Adrenal gland (tissue), 5 donors: ENCODE results near the gene COPRS.

ENCODE experiments used
- POLR2A ChIP-seq, 2 donors: fragments of 450-650 bp; IDR thresholded peaks; one replicate each; pipeline ENCODE4 v1.6.1; 2017; ENCODE audit warnings: antibody characterized with exemption in 2 of 2, mild to moderate bottlenecking in 2 of 2, moderate library complexity in 1 of 2
- TF ChIP-seq, protein P1 (sequence below), 6 experiments: fragments of 450-650 bp in 4 of 6; fragments of 200-600 bp in 2 of 6; sonication (generic) in 1 of 6; IDR thresholded peaks; 1 replicate in 5 of 6; 2 replicates in 1 of 6; pipeline versions ENCODE4 v1.5.1 to v1.8.0; 2016 to 2021; ENCODE audit warnings: antibody characterized with exemption in 6 of 6, mild to moderate bottlenecking in 2 of 6, moderate library complexity in 1 of 6
- donor health status: DM: no; HTN: no; CAD: no.

DNA sequence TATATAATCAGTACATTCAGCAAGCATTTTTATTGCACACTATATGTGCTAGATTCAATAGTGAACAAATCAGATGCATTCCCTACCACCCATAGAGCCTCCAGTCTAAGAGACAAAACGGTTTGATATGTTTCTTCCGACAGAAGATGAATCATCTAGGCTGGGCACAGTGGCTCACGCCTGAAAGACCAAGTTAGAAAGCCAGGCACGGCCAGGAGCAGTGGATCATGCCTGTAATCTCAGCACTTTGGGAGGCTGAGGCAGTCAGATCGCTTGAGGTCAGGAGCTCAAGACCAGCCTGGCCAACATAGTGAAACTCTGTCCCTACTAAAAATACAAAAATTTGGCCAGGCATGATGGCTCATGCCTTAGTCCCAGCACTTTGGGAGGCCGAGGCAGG is 18.3 kb upstream of the COPRS start:
- no peak for TF ChIP-seq POLR2A (IDR thresholded peaks at IDR 0.05)
- TF ChIP-seq, protein P1, sequence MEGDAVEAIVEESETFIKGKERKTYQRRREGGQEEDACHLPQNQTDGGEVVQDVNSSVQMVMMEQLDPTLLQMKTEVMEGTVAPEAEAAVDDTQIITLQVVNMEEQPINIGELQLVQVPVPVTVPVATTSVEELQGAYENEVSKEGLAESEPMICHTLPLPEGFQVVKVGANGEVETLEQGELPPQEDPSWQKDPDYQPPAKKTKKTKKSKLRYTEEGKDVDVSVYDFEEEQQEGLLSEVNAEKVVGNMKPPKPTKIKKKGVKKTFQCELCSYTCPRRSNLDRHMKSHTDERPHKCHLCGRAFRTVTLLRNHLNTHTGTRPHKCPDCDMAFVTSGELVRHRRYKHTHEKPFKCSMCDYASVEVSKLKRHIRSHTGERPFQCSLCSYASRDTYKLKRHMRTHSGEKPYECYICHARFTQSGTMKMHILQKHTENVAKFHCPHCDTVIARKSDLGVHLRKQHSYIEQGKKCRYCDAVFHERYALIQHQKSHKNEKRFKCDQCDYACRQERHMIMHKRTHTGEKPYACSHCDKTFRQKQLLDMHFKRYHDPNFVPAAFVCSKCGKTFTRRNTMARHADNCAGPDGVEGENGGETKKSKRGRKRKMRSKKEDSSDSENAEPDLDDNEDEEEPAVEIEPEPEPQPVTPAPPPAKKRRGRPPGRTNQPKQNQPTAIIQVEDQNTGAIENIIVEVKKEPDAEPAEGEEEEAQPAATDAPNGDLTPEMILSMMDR (IDR thresholded peaks at IDR 0.05): no peak
